ENCODE results near the gene CDH4.

The CDH4 gene

GRCh38 chr20:61260905-61261304 lies 8.8 kb downstream of the CDH4 start:
- H4K20me1 ChIP-seq (ENCODE audit: low read depth, low read length) = no peaks in the 10 kb centered on the region
- no peak overlapping the region for H2AFZ ChIP-seq (ENCODE audit: low read depth, low read length, severe bottlenecking)
- H3K9me2 ChIP-seq (replicated peaks; ENCODE audit: insufficient read depth, low read length) = no peaks in the 10 kb centered on the region
- no peak overlapping the region for H3K9ac ChIP-seq (ENCODE audit: low read length)
- H3K4me2 ChIP-seq (ENCODE audit: low read depth, low read length, poor library complexity, severe bottlenecking) = no peak overlapping the region
- H3K4me3 ChIP-seq (ENCODE audit: insufficient read depth, low read length, poor library complexity, severe bottlenecking) = no peak overlapping the region
- no peaks in the 10 kb centered on the region for H3F3A ChIP-seq (ENCODE audit: insufficient read depth)
- no peak overlapping the region for H3K27ac ChIP-seq (ENCODE audit: low read depth, low read length)
- TF ChIP-seq, protein P1, sequence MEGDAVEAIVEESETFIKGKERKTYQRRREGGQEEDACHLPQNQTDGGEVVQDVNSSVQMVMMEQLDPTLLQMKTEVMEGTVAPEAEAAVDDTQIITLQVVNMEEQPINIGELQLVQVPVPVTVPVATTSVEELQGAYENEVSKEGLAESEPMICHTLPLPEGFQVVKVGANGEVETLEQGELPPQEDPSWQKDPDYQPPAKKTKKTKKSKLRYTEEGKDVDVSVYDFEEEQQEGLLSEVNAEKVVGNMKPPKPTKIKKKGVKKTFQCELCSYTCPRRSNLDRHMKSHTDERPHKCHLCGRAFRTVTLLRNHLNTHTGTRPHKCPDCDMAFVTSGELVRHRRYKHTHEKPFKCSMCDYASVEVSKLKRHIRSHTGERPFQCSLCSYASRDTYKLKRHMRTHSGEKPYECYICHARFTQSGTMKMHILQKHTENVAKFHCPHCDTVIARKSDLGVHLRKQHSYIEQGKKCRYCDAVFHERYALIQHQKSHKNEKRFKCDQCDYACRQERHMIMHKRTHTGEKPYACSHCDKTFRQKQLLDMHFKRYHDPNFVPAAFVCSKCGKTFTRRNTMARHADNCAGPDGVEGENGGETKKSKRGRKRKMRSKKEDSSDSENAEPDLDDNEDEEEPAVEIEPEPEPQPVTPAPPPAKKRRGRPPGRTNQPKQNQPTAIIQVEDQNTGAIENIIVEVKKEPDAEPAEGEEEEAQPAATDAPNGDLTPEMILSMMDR (IDR thresholded peaks at IDR 0.05; ENCODE audit: insufficient read depth, low read length, poor library complexity, severe bottlenecking) = no peak
- no peak for TF ChIP-seq EZH2phosphoT487 (conservative IDR thresholded peaks at IDR 0.05; ENCODE audit: low read length)
- H3K27me3 ChIP-seq (ENCODE audit: low read length) = no peaks in the 10 kb centered on the region
- no peaks in the 10 kb centered on the region for H3K79me2 ChIP-seq (ENCODE audit: insufficient read depth, low read length)
- H3K9me3 ChIP-seq (ENCODE audit: insufficient read depth, low read length) = no peaks in the 10 kb centered on the region
- no peaks in the 10 kb centered on the region for H3K36me3 ChIP-seq (ENCODE audit: low read length)

DNA sequence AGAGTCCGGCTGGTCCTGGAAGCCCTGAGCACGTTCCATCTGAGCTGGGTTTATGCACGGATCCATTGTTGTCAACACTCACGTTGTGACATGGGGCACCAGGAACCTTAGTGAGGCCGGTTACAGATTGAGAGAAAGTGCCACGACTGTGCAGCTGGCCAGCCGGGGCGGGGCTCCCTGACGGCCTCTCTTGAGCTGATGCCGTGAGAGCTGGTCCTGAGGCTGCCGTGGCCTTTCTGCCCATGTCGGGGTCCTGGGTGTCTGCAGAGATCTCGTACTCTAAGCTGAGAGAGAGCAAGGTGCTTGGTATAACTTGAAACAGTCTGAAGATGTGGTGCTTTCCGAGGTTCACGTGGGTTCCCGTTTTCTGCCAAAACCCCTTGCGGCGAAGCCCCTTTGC lies 10.0 kb downstream of the CDH4 start:
- no peak for TF ChIP-seq EZH2phosphoT487 (conservative IDR thresholded peaks at IDR 0.05; ENCODE audit: low read length)
- TF ChIP-seq, protein P1 (IDR thresholded peaks at IDR 0.05; ENCODE audit: insufficient read depth, low read length, poor library complexity, severe bottlenecking) = no peak
- Histone ChIP-seq H3K9me3 (ENCODE audit: insufficient read depth, low read length) (no peaks in the 10 kb centered on the region), H3F3A (ENCODE audit: insufficient read depth) (no peaks in the 10 kb centered on the region), H3K9me2 (replicated peaks; ENCODE audit: insufficient read depth, low read length) (no peaks in the 10 kb centered on the region), H3K27ac (ENCODE audit: low read depth, low read length) (no peak overlapping the region), H3K9ac (ENCODE audit: low read length) (no peak overlapping the region), H3K4me2 (ENCODE audit: low read depth, low read length, poor library complexity, severe bottlenecking) (no peak overlapping the region), H3K79me2 (ENCODE audit: insufficient read depth, low read length) (no peaks in the 10 kb centered on the region), H2AFZ (ENCODE audit: low read depth, low read length, severe bottlenecking) (no peak overlapping the region), H4K20me1 (ENCODE audit: low read depth, low read length) (no peaks in the 10 kb centered on the region), H3K27me3 (ENCODE audit: low read length) (no peaks in the 10 kb centered on the region), H3K4me3 (ENCODE audit: insufficient read depth, low read length, poor library complexity, severe bottlenecking) (no peak overlapping the region), H3K36me3 (ENCODE audit: low read length) (no peaks in the 10 kb centered on the region)

- no peaks in the 10 kb centered on the region for H3F3A ChIP-seq (ENCODE audit: insufficient read depth)
- H3K79me2 ChIP-seq (ENCODE audit: insufficient read depth, low read length) = no peaks in the 10 kb centered on the region
- no peak overlapping the region for H3K4me2 ChIP-seq (ENCODE audit: low read depth, low read length, poor library complexity, severe bottlenecking)
- no peaks in the 10 kb centered on the region for H4K20me1 ChIP-seq (ENCODE audit: low read depth, low read length)
- no peak overlapping the region for H3K27ac ChIP-seq (ENCODE audit: low read depth, low read length)
- no peak overlapping the region for H3K9ac ChIP-seq (ENCODE audit: low read length)
- no peaks in the 10 kb centered on the region for H3K27me3 ChIP-seq (ENCODE audit: low read length)
- H3K9me2 ChIP-seq (replicated peaks; ENCODE audit: insufficient read depth, low read length) = no peaks in the 10 kb centered on the region
- H3K36me3 ChIP-seq (ENCODE audit: low read length) = no peaks in the 10 kb centered on the region
- no peaks in the 10 kb centered on the region for H3K9me3 ChIP-seq (ENCODE audit: insufficient read depth, low read length)
- no peak overlapping the region for H3K4me3 ChIP-seq (ENCODE audit: insufficient read depth, low read length, poor library complexity, severe bottlenecking)
- TF ChIP-seq EZH2phosphoT487 (conservative IDR thresholded peaks at IDR 0.05; ENCODE audit: low read length) = no peak
- TF ChIP-seq, protein P1 (IDR thresholded peaks at IDR 0.05; ENCODE audit: insufficient read depth, low read length, poor library complexity, severe bottlenecking) = no peak
- no peak overlapping the region for H2AFZ ChIP-seq (ENCODE audit: low read depth, low read length, severe bottlenecking)
These were observed 10.5 kb downstream of the CDH4 start for GRCh38 chr20:61262514-61262913.
